ENCODE results near the gene GPS1.

DNA sequence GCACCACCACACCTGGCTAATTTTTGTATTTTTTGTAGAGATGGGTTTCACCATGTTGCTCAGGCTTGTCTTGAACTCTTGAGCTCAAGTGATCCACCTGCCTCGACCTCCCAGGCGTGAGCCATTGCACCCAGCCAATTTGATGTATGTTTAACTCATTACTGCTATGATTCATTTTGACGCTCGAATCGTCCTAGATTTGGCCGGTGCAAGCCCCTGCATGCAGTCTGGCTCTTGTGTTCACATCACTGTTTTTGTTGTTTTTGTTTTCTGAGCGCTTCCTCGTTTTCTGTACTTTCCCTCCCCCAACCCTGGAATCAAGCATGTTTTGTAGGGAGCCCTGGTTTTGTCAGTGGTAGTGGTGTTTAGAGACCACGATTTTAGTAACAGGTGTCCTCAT, 21.7 kb downstream of the GPS1 start:
- TF ChIP-seq POLR2AphosphoS5 (IDR thresholded peaks at IDR 0.05; ENCODE audit: low read depth, low read length) (no peak), TAF1 (IDR thresholded peaks at IDR 0.05; ENCODE audit: borderline replicate concordance, insufficient read depth, low read length) (no peak), REST (IDR thresholded peaks at IDR 0.05; ENCODE audit: insufficient read depth in 1 of 2, low read depth in 2 of 2, low read length in 2 of 2) (no peak)
